HG02852 (cell line): ENCODE results near the gene DUSP5.
A peak's percentile ranks its signal among the peaks of the same experiment; 100 is the strongest.

Experiments used
- ATAC-seq: cut with Tn5 transposase; IDR thresholded peaks from one replicate; pipeline ENCODE4 v1.9.1; 2021; ENCODE audit warnings: mild to moderate bottlenecking, moderate library complexity; ENCODE audit not compliant: unreplicated experiment

DUSP5 gene

GRCh38 chr10:110480387-110480786, 17.3 kb upstream of the DUSP5 start:
- ATAC-seq = no peak

GRCh38 chr10:110481919-110482318, 15.8 kb upstream of the DUSP5 start:
- no peak for ATAC-seq

- no peak for ATAC-seq
Measured at GRCh38 chr10:110483633-110484032, 14.1 kb upstream of the DUSP5 start.

GRCh38 chr10:110485541-110485940, 12.2 kb upstream of the DUSP5 start:
- no peak for ATAC-seq

GRCh38 chr10:110486680-110487410, 10.9 kb upstream of the DUSP5 start:
- ATAC-seq = no peak

GRCh38 chr10:110487411-110488331, 10.0 kb upstream of the DUSP5 start:
- no peak for ATAC-seq

- ATAC-seq = no peak
Measured at GRCh38 chr10:110488332-110488681, 9.4 kb upstream of the DUSP5 start.

- no peak for ATAC-seq
Measured at GRCh38 chr10:110488940-110489339, 8.8 kb upstream of the DUSP5 start.

- ATAC-seq = no peak
Measured at GRCh38 chr10:110490640-110491039, 7.1 kb upstream of the DUSP5 start.

GRCh38 chr10:110491346-110491745, 6.4 kb upstream of the DUSP5 start:
- ATAC-seq = no peak

GRCh38 chr10:110492069-110492822, 5.5 kb upstream of the DUSP5 start:
- ATAC-seq = no peak

- ATAC-seq = no peak
Measured at GRCh38 chr10:110493832-110494426, 3.8 kb upstream of the DUSP5 start.

GRCh38 chr10:110494532-110494931, 3.2 kb upstream of the DUSP5 start:
- no peak for ATAC-seq

- no peak for ATAC-seq
Measured at GRCh38 chr10:110495731-110496552, 1.8 kb upstream of the DUSP5 start.

GRCh38 chr10:110496553-110497437, 912 bp upstream of the DUSP5 start:
- ATAC-seq = no peak

GRCh38 chr10:110498087-110498981, 627 bp downstream of the DUSP5 start:
- ATAC-seq = peak; percentile 16

- no peak for ATAC-seq
Measured at GRCh38 chr10:110498982-110499795, 1.5 kb downstream of the DUSP5 start.
